OCI-LY3 (cell line): ENCODE measurements around the gene OR5H1.

ENCODE experiments used
- EZH2phosphoT487 ChIP-seq: fragments of 200-600 bp; shearing (Covaris generic); IDR thresholded peaks from 2 replicates; pipeline ENCODE4 v1.6.1; 2018; ENCODE audit warnings: antibody characterized with exemption, mixed run types, low read depth
- TF ChIP-seq, protein P1 (sequence below): fragments of 200-600, 300-600 bp; sonication (generic); IDR thresholded peaks from 2 replicates; pipeline ENCODE4 v1.5.1; 2014; ENCODE audit warnings: antibody characterized with exemption, low read length, low read depth

DNA sequence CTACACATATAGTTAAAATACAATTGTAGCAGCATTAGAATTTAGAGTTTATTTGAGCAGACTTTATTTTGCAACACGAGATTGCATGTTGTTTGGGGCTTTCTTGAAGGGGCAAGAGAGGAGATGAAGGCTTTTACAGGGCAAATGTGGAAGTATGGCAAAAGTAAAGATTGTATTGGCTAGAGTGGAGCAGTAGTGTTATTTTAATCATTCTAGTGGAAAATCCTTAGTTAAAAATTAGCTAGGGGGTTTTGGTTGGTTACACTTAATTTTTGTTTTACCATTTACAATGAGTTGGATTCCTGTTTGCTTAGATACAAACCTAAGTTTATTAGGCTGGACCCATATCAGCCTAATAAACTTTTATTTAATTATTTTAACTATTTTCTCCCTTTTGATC lies 40.5 kb downstream of the OR5H1 start:
- TF ChIP-seq, protein P1, sequence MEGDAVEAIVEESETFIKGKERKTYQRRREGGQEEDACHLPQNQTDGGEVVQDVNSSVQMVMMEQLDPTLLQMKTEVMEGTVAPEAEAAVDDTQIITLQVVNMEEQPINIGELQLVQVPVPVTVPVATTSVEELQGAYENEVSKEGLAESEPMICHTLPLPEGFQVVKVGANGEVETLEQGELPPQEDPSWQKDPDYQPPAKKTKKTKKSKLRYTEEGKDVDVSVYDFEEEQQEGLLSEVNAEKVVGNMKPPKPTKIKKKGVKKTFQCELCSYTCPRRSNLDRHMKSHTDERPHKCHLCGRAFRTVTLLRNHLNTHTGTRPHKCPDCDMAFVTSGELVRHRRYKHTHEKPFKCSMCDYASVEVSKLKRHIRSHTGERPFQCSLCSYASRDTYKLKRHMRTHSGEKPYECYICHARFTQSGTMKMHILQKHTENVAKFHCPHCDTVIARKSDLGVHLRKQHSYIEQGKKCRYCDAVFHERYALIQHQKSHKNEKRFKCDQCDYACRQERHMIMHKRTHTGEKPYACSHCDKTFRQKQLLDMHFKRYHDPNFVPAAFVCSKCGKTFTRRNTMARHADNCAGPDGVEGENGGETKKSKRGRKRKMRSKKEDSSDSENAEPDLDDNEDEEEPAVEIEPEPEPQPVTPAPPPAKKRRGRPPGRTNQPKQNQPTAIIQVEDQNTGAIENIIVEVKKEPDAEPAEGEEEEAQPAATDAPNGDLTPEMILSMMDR: no peak
- no peak for TF ChIP-seq EZH2phosphoT487
